K562 (cell line): Measurements from ENCODE around the gene PPP1R13L.

Experiments used
- FOXK2 ChIP-seq, 2 experiments: fragments of 450-650 bp; IDR thresholded peaks in 1 of 2; conservative IDR thresholded peaks in 1 of 2; 2 replicates each; pipeline ENCODE4 v1.6.1; 2016; ENCODE audit warnings: low read depth in 2 of 2, mild to moderate bottlenecking in 1 of 2
- GABPA ChIP-seq: fragments of 200-800 bp; sonication (Bioruptor generic); conservative IDR thresholded peaks from 2 replicates; pipeline ENCODE4 v1.6.1; 2016; ENCODE audit warnings: low read depth, missing genetic modification characterization, missing compliant biosample characterization
- RFX5 ChIP-seq: IDR thresholded peaks from 2 replicates; pipeline ENCODE4 v1.6.1; 2011; ENCODE audit warnings: low read depth, mild to moderate bottlenecking, improper control_type of control experiment, low read length
- ZNF124 ChIP-seq: sonication (generic); formaldehyde crosslinking; IDR thresholded peaks from 2 replicates; pipeline ENCODE4 v1.8.1; 2022; ENCODE audit warnings: missing genetic modification reagents
- TF ChIP-seq, protein P1 (sequence below), 3 experiments: IDR thresholded peaks in 2 of 3; conservative IDR thresholded peaks in 1 of 3; 2 replicates each; pipeline ENCODE4 v1.5.1; 2011 to 2012; ENCODE audit warnings: low read length in 3 of 3, mild to moderate bottlenecking in 3 of 3, control low read depth in 2 of 3, improper control_type of control experiment in 1 of 3, inconsistent platforms in 1 of 3, low read depth in 1 of 3, mixed read lengths in 1 of 3, moderate library complexity in 1 of 3; ENCODE audit not compliant: insufficient read depth in 2 of 3
- TF ChIP-seq, protein P2 (sequence below): fragments of 450-650 bp; IDR thresholded peaks from 2 replicates; pipeline ENCODE4 v1.7.1; 2018; ENCODE audit warnings: mild to moderate bottlenecking, low read depth; ENCODE audit not compliant: partially characterized antibody

DNA sequence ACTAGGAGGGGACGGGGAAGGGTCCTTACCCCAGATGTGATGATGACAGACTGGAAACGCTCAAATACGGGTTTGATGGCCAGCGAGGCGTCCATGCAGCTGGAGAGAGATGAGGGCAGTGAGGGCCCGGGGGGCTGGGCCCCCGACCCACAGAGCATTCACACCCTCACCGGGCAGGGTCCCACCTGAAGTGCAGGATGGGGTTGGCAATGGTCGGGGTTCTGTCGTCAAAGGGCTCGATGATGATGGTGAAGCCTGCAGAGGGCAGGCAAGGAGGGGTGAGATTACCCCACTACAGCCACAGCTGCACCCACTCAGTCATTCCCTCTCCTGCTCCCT lies 47.5 kb downstream of the PPP1R13L start:
- TF ChIP-seq, protein P1, sequence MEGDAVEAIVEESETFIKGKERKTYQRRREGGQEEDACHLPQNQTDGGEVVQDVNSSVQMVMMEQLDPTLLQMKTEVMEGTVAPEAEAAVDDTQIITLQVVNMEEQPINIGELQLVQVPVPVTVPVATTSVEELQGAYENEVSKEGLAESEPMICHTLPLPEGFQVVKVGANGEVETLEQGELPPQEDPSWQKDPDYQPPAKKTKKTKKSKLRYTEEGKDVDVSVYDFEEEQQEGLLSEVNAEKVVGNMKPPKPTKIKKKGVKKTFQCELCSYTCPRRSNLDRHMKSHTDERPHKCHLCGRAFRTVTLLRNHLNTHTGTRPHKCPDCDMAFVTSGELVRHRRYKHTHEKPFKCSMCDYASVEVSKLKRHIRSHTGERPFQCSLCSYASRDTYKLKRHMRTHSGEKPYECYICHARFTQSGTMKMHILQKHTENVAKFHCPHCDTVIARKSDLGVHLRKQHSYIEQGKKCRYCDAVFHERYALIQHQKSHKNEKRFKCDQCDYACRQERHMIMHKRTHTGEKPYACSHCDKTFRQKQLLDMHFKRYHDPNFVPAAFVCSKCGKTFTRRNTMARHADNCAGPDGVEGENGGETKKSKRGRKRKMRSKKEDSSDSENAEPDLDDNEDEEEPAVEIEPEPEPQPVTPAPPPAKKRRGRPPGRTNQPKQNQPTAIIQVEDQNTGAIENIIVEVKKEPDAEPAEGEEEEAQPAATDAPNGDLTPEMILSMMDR (IDR thresholded peaks at IDR 0.05 in 2 of 3, conservative IDR thresholded peaks at IDR 0.05 in 1 of 3; ENCODE audit: insufficient read depth in 2 of 3, low read depth in 1 of 3, low read length in 3 of 3), result no peak
- TF ChIP-seq RFX5 (no peak), FOXK2 (conservative IDR thresholded peaks at IDR 0.05 in 1 of 2, IDR thresholded peaks at IDR 0.05 in 1 of 2; ENCODE audit: low read depth in 2 of 2) (no peak), GABPA (no peak), ZNF124 (CRISPR knock-in tag) (no peak)
- TF ChIP-seq, protein P2, sequence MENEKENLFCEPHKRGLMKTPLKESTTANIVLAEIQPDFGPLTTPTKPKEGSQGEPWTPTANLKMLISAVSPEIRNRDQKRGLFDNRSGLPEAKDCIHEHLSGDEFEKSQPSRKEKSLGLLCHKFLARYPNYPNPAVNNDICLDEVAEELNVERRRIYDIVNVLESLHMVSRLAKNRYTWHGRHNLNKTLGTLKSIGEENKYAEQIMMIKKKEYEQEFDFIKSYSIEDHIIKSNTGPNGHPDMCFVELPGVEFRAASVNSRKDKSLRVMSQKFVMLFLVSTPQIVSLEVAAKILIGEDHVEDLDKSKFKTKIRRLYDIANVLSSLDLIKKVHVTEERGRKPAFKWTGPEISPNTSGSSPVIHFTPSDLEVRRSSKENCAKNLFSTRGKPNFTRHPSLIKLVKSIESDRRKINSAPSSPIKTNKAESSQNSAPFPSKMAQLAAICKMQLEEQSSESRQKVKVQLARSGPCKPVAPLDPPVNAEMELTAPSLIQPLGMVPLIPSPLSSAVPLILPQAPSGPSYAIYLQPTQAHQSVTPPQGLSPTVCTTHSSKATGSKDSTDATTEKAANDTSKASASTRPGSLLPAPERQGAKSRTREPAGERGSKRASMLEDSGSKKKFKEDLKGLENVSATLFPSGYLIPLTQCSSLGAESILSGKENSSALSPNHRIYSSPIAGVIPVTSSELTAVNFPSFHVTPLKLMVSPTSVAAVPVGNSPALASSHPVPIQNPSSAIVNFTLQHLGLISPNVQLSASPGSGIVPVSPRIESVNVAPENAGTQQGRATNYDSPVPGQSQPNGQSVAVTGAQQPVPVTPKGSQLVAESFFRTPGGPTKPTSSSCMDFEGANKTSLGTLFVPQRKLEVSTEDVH, result no peak
